HG03095 (cell line): ENCODE measurements around the gene SLC1A1.
"Not testable (repeated sequence)": the region's sequence is repeated elsewhere in the genome, so short reads cannot be mapped to it uniquely, and the experiment has no call there.

Experiments
- ATAC-seq: cut with Tn5 transposase; IDR thresholded peaks from one replicate; pipeline ENCODE4 v1.9.1; 2021; ENCODE audit warnings: moderate library complexity; ENCODE audit not compliant: unreplicated experiment

The SLC1A1 gene

DNA sequence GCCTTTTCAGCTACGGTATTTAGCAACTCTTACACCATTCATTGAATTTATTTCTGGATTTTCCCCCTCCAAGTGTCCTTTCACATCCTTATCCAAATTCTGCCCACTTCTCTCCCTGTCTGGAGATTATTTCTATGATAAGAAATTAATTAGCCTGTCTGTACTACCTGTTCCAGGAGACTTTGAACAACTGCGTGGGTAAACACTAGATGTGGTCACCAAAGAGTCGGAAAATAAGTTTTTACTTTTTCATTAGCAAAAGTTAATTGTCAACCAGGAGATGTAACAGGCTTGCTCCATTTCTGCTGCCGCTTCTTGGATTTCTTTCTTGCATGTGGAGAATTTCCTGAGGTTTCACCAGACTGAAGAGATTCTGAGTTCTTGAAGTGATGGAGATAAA is 14.0 kb downstream of the SLC1A1 start:
- no peak for ATAC-seq

DNA sequence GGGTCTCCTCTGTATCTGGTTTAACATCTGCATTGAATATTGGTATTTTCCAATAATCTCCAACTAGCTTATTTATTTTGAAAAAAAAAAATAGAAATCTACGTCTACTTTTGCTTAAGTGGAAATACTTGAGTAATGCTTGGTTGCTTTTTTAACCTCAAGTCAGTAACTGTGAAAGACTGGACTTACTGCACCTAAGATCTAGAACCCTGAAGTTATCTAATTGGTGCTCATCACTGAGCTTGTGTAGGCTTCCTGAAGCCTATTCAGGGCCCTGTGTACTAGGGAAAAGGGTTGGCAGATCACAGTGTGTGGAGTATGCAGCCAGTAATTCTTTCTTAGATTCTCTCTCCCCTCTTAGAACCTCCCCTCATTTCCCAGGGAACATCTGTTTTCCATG is 16.2 kb downstream of the SLC1A1 start:
- ATAC-seq = no peak

DNA sequence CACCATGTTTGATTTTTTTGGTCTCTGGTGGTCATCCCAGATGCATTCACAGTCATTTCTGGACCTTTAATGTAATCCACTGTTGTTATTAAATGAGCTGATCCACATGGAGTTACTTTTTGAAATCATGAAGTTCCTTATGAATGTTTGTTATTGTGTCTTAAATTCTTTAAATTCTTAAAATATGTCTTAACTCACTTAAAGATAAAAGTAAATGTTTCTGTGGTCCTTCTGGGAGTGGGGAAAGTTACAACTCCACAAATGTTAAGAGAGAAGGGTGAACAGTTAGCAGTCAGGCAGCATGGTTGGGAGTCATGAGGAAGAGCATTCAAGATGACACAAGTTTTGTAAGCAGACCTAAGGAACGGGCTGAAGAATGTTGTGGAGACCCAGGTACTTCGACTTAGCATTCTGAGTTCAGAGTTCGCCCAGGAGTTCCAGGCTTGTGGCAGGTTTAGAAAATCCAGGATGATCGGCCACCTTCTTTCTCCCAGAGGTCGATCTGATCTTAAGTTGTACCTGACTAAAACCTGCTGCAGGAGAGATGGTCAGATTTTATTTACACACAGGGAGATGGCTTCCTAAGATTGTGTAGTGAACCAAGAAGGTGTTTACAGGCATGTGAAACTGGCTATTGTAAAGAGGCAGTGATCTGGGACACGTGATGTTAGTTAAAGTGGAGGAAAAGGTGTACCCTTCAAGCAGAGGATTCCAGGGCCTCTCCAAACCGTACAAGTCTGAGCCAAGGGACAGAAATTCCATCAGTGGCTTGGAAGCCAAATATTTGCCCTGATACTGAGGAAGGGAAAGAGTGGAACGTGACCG is 17.2 kb downstream of the SLC1A1 start:
- no peak for ATAC-seq

DNA sequence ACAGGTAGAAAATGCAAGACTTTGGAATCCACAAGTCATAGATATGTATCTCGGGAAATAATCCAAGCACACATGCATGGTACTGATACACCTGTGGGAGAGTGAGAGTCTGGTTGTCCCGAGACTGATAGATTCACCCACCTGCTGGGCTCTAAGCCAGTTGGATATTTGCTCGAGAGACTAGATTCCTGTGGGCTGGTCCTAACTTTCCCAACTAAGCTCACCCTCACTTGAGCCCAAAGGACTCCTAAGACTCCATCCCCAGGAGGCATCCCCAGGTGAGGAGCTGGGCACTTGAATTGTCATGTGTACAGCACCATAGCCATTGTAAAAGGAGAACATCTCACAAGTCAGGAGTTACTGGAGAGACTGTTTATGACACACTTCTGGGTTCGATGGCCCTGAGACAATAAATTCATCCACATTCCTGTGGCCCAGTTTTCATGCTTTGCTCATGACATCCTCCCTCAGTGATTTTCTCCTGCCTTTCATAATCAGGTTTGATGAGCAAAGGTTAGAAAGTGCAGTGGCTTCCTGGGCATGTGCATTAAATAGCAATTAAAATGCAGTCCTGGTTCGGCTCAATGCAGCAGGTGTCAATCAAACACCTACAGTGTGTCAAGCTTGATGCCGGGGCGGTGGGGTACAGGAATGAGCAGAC is 18.1 kb downstream of the SLC1A1 start:
- no peak for ATAC-seq

DNA sequence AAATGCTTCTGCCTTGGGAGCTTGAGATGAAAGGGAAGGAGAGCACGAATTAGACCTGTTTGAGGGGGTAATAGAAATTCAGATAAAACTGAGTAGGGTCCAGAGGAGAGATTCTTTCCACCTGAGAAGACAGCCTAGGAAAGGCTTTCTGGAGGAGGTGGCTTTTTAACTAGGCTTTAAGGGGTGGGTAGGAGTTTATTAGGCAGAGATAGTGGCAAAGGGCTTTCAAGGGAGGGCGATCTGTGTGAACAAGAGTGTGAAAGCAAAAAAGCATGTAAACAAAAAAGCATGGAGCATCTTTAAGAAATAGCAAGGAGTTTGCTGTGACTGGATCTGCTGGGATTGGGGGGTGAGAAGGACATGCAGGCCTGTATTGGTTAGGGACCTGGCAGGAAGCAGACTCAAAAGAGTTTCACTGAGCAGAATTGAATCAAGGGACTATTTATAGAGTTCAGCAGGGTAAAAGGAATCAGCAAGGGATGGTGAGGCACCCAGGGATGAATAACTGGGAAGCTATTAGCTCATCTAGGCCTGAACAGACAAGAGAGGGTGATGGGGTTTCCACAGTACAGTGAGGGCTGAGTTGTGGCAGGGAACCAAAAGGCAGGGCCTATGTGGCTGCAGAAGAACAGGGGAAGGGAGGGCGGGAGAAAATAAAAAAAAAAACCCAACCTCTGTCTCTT is 18.8 kb downstream of the SLC1A1 start:
- ATAC-seq = no peak

DNA sequence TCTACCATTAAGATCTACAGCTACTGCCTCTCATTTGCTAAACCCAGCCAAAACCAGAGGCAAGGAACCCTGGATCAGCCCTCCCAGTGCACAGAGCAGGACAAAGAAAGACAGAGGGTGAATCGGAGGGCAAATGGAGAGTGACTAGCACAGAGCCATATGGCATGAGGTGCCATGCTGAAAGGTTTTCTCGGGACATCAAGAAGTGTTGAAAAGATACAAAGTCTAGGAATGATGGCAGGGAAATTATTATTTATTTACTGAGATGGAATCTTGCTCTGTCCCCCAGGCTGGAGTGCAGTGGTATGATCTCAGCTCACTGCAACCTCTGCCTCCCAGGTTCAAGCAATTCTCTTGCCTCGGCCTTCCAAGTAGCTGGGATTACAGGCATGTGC is 19.3 kb downstream of the SLC1A1 start:
- no peak for ATAC-seq

DNA sequence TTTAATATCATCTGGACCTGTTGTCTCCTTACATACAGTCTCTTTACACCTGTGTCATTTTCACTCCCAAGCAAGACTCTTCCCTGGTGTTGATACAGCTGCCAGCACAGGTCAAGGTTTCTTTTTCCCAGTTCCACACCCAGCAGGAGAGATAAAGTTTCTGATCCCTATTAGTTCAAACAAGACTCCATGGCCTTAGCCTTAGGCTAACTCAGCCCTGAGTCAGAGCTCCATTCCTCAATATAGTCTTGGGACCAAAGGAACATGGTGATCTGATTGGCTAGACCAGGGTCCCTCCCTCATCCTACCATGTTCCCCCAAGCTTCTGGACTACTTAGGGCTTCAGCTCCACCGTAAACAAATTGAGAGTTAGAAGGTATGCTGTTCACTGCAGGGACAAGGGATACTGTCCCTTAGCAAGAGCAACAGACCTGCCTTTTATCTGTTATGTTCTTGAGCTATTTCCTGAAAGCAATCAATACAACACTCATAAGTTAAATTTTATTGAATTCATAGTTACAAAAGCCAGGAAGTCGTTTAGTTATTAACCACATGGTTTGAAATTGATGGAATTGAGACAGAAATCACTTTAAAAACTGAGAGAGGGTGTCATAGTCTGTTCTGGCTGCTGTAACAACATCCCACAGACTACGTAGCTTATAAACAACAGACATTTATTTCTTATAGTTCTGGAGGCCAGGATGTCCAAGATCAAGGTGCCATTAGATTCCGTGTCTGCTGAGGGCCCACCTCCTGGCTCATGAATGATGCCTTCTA is 20.5 kb downstream of the SLC1A1 start:
- ATAC-seq = no peak

DNA sequence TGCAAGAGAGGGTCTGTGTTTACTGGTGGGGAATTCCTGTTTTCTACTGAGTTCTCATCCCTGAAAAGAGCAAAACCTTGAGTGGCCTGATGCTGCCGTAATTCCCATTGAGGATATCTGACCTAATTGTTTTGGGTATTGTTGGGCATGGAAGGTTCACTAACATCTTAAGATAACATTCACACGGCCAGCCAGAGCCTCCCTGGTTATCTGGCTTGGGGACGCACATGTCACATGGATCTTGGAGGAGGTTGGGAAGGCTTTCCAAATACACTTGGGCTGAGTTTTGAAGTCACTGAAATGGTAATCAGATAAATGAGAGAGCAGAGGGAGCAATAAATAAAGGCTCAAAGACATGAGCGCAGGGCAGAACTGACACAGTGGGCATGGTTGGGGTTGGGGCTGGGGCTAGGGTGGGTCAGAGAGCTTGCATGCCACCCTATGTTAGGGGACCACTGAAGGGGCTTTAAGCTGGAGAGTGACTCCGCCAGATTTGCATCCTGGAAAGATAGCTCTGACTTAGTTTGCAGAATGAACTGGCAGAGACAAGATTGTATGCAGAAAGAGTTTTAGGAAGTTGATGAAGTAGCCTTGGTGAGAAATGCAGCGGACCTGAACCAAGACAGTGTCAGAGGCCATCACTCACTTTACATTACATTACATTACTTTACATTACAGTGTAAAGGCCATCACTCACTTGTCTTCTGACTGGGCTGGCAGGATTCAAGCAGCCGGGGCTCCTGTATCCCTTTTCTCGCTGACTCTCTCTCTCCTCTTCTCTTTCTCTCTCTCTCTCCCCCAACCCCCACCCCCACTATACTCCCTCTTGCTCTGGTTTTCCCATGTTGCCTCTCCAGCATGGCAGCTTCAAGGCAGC is 24.2 kb downstream of the SLC1A1 start:
- no peak for ATAC-seq

DNA sequence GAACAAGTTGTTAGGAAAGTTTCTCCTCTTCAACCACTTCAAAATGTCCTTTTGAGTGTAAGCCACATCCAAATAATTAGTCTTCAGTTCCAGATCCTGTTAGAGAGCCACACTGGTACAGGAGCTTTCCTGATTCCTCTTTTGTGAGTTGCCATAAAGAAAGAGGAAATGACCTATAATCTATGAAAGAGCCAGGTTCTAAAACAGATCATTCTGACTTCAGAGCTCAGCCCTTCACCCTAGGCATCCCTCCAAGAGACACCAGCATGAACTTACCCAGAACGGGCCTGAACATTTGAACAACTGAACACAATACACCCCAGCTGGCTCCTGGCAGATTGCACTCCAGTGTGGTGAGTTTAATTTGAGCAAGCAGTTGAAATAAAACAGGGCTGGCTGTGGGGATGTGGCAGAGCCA is 25.7 kb downstream of the SLC1A1 start:
- no peak for ATAC-seq

DNA sequence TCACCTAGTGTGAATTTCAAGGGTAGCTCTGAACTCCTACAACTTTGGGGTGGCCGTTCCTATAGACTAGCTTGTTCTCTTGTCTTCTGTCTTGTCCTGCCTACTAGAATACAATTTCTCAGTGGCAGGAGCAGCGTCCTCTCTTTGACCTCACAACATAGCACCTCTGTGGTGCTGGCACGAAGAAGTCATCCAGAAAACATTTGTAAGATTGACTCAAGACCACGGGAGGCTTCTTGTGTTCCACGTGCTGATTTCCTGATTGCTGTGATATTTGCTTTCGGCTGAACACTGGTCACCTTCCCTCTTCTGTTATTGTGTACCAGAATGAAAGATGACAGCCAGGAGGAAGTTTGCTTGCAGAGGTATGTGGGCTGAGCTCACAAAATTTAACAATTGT is 27.0 kb downstream of the SLC1A1 start:
- no peak for ATAC-seq

DNA sequence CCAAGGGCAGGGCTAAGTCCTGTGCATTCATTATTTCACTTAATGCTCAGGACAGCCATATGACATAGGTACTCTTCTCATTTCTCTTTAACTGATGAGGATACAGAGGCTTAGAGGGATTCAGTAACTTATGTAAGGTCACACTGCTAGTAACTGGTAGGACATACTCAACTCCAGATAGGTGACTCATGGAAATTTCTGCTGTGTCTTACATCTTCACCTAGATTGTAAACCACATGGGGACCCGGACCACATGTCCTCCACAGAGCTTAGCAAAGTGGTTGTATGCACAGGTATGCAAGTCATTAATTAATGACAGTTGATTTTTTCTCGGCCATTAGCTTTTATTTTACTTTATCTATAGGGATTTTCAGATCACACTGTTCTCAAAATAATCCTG is 29.3 kb downstream of the SLC1A1 start:
- peak; percentile 35 for ATAC-seq

DNA sequence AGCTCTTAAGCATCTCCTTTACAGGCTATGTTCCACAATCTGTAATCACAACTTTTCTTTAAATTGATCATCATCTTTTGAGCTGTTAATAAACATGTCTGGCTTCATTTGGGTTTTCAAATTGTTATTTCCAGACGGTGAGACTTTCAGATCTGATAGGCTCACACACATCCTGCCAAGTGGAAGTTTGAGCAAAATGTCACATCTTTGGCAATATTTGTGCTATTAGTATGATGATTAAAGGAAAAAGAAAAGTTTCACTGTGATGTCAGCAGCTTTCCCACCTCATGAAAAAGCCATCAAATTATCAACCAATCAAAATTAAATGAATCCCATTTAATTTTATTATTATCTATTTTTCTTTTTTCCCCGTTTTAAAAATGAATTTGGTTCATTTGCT is 29.8 kb downstream of the SLC1A1 start:
- ATAC-seq = no peak

DNA sequence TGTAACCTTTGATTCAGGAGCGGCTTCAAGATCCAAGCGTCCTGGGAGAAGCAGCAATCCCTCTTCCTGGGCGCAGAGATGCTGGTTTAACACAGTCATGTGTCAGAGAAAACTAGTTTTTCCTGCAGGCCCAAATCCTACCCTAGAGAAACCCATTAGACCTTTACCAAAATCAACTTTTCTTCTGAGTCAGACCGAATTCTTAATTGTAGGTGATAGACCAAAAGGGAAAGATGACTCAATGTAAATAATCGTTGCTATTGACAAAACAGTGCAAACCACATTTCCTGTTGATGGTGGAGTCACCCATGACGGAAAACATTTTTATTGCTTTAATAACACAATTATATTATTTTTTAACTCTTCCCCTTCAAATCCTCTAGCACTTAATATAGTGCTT is 40.1 kb downstream of the SLC1A1 start:
- no peak for ATAC-seq

DNA sequence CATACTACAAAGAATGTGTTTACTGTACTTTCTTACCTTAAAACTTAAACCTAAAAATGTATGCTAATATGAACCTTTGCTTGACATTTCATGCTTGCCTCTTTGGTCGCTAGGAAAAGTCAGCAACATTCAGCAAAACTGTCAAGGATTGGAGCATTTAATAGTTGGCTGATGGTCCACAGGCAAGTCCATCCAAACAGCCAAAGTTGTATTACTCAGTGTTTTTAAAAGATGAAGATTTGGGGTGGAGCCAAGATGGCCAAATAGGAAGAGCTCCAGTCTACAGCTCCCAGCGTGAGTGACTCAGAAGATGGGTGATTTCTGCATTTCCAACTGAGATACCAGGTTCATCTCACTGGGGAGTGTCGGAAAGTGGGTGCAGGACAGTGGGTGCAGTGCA is 40.6 kb downstream of the SLC1A1 start:
- not testable (repeated sequence) for ATAC-seq

DNA sequence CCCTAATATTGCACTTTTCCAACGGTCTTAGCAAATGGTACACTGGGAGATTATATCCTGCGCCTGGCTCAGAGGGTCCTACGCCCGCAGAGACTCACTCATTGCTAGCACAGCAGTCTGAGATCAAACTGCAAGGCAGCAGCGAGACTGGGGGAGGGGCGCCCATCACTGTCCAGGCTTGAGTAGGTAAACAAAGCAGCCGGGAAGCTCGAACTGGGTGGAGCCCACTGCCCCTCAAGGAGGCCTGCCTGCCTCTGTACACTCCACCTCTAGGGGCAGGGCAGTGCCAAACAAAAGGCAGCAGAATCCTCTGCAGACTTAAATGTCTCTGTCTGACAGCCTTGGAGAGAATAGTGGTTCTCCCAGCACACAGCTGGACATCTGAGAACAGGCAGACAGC is 41.1 kb downstream of the SLC1A1 start:
- not testable (repeated sequence) for ATAC-seq

DNA sequence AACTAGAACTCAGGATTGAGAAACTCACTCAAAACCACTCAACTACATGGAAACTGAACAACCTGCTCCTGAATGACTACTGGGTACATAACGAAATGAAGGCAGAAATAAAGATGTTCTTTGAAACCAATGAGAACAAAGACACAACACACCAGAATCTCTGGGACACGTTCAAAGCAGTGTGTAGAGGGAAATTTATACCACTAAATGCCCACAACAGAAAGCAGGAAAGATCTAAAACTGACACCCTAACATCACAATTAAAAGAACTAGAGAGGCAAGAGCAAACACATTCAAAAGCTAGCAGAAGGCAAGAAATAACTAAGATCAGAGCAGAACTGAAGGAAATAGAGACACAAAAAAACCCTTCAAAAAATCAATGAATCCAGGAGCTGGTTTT is 43.6 kb downstream of the SLC1A1 start:
- ATAC-seq = not testable (repeated sequence)

DNA sequence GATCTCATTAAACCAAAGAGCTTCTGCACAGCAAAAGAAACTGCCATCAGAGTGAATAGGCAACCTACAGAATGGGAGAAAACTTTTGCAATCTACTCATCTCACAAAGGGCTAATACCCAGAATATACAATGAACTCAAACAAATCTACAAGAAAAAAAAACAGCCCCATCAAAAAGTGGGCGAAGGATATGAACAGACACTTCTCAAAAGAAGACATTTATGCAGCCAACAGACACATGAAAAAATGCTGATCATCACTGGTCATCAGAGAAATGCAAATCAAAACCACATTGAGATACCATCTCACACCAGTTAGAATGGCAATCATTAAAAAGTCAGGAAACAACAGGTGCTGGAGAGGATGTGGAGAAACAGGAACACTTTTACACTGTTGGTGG is 45.9 kb downstream of the SLC1A1 start:
- ATAC-seq = not testable (repeated sequence)

DNA sequence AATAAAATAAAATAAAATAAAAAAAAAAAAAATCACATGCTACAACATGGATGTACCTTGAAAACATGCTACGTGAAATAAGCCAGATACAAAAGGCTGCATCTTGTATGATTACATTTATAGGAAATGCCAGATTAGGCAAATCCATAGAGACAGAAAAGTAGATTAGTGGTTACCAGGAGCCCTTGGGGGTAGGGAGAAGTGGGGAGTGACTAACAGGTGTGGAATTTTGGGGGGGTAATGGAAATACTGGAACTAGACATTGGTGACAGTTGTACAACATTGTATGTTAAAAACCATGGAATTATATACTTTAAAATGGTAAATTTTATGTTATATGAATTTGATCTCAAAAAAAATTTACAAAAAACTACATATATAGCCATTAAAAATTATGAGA is 47.3 kb downstream of the SLC1A1 start:
- no peak for ATAC-seq

DNA sequence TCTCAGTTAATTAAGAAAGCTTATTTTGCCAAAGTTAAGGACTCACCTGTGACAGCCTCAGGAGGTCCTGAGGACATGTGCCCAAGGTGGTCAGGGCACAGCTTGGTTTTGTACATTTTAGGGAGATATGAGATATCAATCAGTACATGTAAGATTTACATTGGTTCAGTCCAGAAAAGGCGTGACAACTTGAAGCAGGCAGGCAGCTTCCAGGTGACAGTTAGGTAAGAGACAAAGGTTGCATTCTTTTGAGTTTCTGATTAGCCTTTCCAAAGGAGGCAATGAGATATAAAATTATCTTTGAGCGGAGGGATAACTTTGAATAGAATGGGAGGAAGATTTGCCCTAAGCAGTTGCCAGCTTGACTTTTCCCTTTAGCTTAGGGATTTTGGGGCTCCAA is 47.8 kb downstream of the SLC1A1 start:
- ATAC-seq = no peak

DNA sequence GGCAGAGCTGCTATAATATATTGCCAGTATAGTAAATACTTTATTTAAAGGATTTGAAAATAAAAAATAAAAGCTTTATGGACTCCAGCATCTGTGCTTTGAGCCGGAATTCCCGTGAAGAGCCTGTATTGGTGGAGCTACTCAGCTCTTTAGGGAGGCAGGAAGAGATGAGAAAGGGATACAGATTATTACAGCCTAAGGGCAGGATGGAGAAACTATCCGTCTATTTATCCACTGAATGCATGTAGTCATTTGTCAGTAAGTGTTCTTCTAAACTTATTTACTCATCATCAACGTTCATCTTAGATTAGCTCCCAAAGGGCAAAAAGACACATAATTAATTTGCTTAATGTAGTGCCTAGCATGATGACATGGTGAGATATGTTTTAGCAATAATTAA is 48.4 kb downstream of the SLC1A1 start:
- no peak for ATAC-seq
